ENCODE data around the gene PTX3. TPM values are rescaled to one million over a fixed set of nuclear protein-coding genes. Genes with fewer than 3 reads are reported as not detected.

PTX3 gene
- total RNA-seq, 1 experiment from 2014 or later, result 0.59 TPM

- TF ChIP-seq CDX4 (CRISPR knock-in tag; IDR thresholded peaks at IDR 0.05; ENCODE audit: borderline replicate concordance) (no peak), ATF2 (CRISPR knock-in tag; IDR thresholded peaks at IDR 0.05; ENCODE audit: borderline replicate concordance, low read depth) (no peak), CTCF (IDR thresholded peaks at IDR 0.05) (no peak), ELF4 (CRISPR knock-in tag; IDR thresholded peaks at IDR 0.05; ENCODE audit: low read depth) (no peak), ATF3 (CRISPR knock-in tag; conservative IDR thresholded peaks at IDR 0.05) (no peak), ESRRA (CRISPR knock-in tag; IDR thresholded peaks at IDR 0.05; ENCODE audit: borderline replicate concordance) (no peak), ZNF416 (CRISPR knock-in tag; IDR thresholded peaks at IDR 0.05) (no peak), ZMAT4 (CRISPR knock-in tag; IDR thresholded peaks at IDR 0.05) (no peak)
These were observed 7.8 kb upstream of the PTX3 start (continued) for GRCh38 chr3:157428853-157429252.

GRCh38 chr3:157429708-157430107 lies 6.9 kb upstream of the PTX3 start:
- TF ChIP-seq TEAD4 (CRISPR knock-in tag; IDR thresholded peaks at IDR 0.05) (no peak), FOXP1 (CRISPR knock-in tag; IDR thresholded peaks at IDR 0.05; ENCODE audit: borderline replicate concordance) (no peak), ZNF512 (CRISPR knock-in tag; IDR thresholded peaks at IDR 0.05; ENCODE audit: borderline replicate concordance) (no peak), PREB (CRISPR knock-in tag; IDR thresholded peaks at IDR 0.05; ENCODE audit: borderline replicate concordance) (no peak), SMAD3 (CRISPR knock-in tag; IDR thresholded peaks at IDR 0.05; ENCODE audit: borderline replicate concordance) (no peak), CBFB (CRISPR knock-in tag; IDR thresholded peaks at IDR 0.05; ENCODE audit: low read depth) (no peak), ZNF532 (CRISPR knock-in tag; IDR thresholded peaks at IDR 0.05; ENCODE audit: borderline replicate concordance) (no peak), SOX15 (CRISPR knock-in tag; IDR thresholded peaks at IDR 0.05) (no peak)
- Mint-ChIP-seq H3K36me3 (peaks cover 18% of the 10 kb centered on the region), H3K4me1 (peaks cover 5% of the 10 kb centered on the region), H3K27me3 (ENCODE audit: low read depth) (no peaks in the 10 kb centered on the region), H3K27ac (no peak overlapping the region), H3K9me3 (peaks cover 16% of the 10 kb centered on the region), H3K4me3 (no peak overlapping the region)
- ATAC-seq (no peak), DNase-seq (ENCODE audit: low spot score) (no peak)
- CTCF ChIA-PET, result no interaction called here
- POLR2A ChIA-PET, result no interaction called here
